MM.1S (cell line): Measurements from ENCODE around the gene DONSON.

Experiments used
- DNase-seq: peaks from one replicate; pipeline ENCODE4 v3.0.0-alpha.2; 2015
- H2AFZ ChIP-seq: fragments of 300-600 bp; sonication (generic); 2 replicates; pipeline ENCODE4 v1.6.0; 2016; ENCODE audit warnings: antibody characterized with exemption, low read length
- H3F3A ChIP-seq: fragments of 300-600 bp; sonication (generic); 2 replicates; pipeline ENCODE4 v1.6.1; 2016; ENCODE audit warnings: mild to moderate bottlenecking, antibody characterized with exemption, low read length, moderate library complexity, mixed read lengths; ENCODE audit not compliant: insufficient read depth
- H3K27ac ChIP-seq: fragments of 300-600 bp; sonication (generic); 2 replicates; pipeline ENCODE4 v1.5.1; 2016; ENCODE audit warnings: mild to moderate bottlenecking, low read length
- H3K27me3 ChIP-seq: fragments of 300-600 bp; sonication (generic); replicated peaks from 2 replicates; pipeline ENCODE4 v1.6.0; 2016; ENCODE audit warnings: low read length; ENCODE audit not compliant: insufficient read depth
- H3K36me3 ChIP-seq: fragments of 300-600 bp; sonication (generic); replicated peaks from 2 replicates; pipeline ENCODE4 v1.6.1; 2016; ENCODE audit warnings: mild to moderate bottlenecking, low read length, mixed read lengths; ENCODE audit not compliant: insufficient read depth
- H3K4me1 ChIP-seq: fragments of 300-600 bp; sonication (generic); 2 replicates; pipeline ENCODE4 v1.6.1; 2016; ENCODE audit warnings: low read length, mixed read lengths
- H3K4me2 ChIP-seq: fragments of 300-600 bp; sonication (generic); 2 replicates; pipeline ENCODE4 v1.6.0; 2016; ENCODE audit warnings: low read depth, low read length
- H3K4me3 ChIP-seq: fragments of 300-600 bp; sonication (generic); 2 replicates; pipeline ENCODE4 v1.5.1; 2016; ENCODE audit warnings: low read length, mixed read lengths
- H3K79me2 ChIP-seq: fragments of 300-600 bp; sonication (generic); 2 replicates; pipeline ENCODE4 v1.6.1; 2016; ENCODE audit warnings: mixed run types, low read length, mixed read lengths
- H3K9ac ChIP-seq: fragments of 300-600 bp; sonication (generic); 2 replicates; pipeline ENCODE4 v1.6.1; 2016; ENCODE audit warnings: low read length, mixed read lengths
- H3K9me2 ChIP-seq: fragments of 300-600 bp; sonication (generic); replicated peaks from 2 replicates; pipeline ENCODE4 v1.6.1; 2016; ENCODE audit warnings: mild to moderate bottlenecking, low read length, mixed read lengths; ENCODE audit not compliant: insufficient read depth
- H3K9me3 ChIP-seq: fragments of 300-600 bp; sonication (generic); replicated peaks from 2 replicates; pipeline ENCODE4 v1.6.1; 2016; ENCODE audit warnings: mild to moderate bottlenecking, low read length, mixed read lengths; ENCODE audit not compliant: insufficient read depth
- H4K20me1 ChIP-seq: fragments of 300-600 bp; sonication (generic); 2 replicates; pipeline ENCODE4 v1.6.1; 2016; ENCODE audit warnings: mild to moderate bottlenecking, low read length, moderate library complexity, mixed read lengths; ENCODE audit not compliant: insufficient read depth
- CTCF ChIP-seq: fragments of 300-600 bp; sonication (generic); IDR thresholded peaks from 2 replicates; pipeline ENCODE4 v1.5.1; 2016; ENCODE audit warnings: antibody characterized with exemption, low read length, mixed read lengths
- EZH2 ChIP-seq: fragments of 300-600 bp; sonication (generic); optimal IDR thresholded peaks from 2 replicates; pipeline ENCODE3; 2017; ENCODE audit warnings: low read depth, mild to moderate bottlenecking, antibody characterized with exemption, low read length, mixed read lengths
- EZH2phosphoT487 ChIP-seq: fragments of 300-600 bp; sonication (generic); IDR thresholded peaks from 2 replicates; pipeline ENCODE4 v1.6.1; 2018; ENCODE audit warnings: antibody characterized with exemption, low read length

DONSON gene

GRCh38 chr21:33561373-33561772 is 27.1 kb downstream of the DONSON start:
- Histone ChIP-seq H3K4me1 (no peaks in the 10 kb centered on the region), H3K4me2 (no peak overlapping the region), H3K9ac (no peak overlapping the region), H2AFZ (no peak overlapping the region), H3K9me2 (no peaks in the 10 kb centered on the region), H3K9me3 (no peaks in the 10 kb centered on the region), H3F3A (peaks cover 6% of the 10 kb centered on the region; the same call in 1 of the 2 replicates), H3K4me3 (no peak overlapping the region), H4K20me1 (peaks cover 28% of the 10 kb centered on the region), H3K79me2 (peaks cover 84% of the 10 kb centered on the region), H3K36me3 (peaks cover 60% of the 10 kb centered on the region), H3K27me3 (no peaks in the 10 kb centered on the region), H3K27ac (no peak overlapping the region)
- TF ChIP-seq CTCF (no peak), EZH2 (no peak), EZH2phosphoT487 (no peak)
- DNase-seq = no peak

DNA sequence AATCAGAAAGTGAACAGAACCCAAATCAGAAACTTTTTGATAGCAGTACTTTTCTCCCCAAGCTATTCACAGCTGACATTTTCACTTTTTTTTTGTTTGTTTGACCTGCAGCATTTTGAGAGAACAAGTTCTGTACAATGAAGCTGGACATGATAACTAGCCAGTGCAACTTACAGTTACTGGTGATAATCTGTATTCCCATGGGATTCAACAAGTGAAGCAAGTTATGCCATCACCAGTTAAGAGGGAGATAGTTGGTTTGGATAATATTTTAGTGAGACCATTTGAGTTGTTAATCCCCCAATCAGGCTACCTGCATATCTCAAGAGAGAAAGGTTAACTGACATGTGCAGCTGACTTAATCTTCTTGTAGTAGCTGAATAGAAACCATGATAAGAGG is 27.5 kb downstream of the DONSON start:
- Histone ChIP-seq H3K4me2 (no peak overlapping the region), H3K9ac (no peak overlapping the region), H2AFZ (no peak overlapping the region), H3K79me2 (peaks cover 88% of the 10 kb centered on the region), H3K9me3 (no peaks in the 10 kb centered on the region), H3K27me3 (no peaks in the 10 kb centered on the region), H4K20me1 (peaks cover 31% of the 10 kb centered on the region), H3K4me1 (no peaks in the 10 kb centered on the region), H3K36me3 (peaks cover 62% of the 10 kb centered on the region), H3F3A (peaks cover 6% of the 10 kb centered on the region; the same call in 1 of the 2 replicates), H3K27ac (no peak overlapping the region), H3K9me2 (no peaks in the 10 kb centered on the region), H3K4me3 (no peak overlapping the region)
- no peak for DNase-seq
- TF ChIP-seq EZH2phosphoT487 = no peak
- no peak for TF ChIP-seq EZH2
- no peak for TF ChIP-seq CTCF

GRCh38 chr21:33559813-33560212 is 28.7 kb downstream of the DONSON start:
- Histone ChIP-seq H3K9ac (no peak overlapping the region), H3K4me3 (no peak overlapping the region), H3F3A (peaks cover 6% of the 10 kb centered on the region; the same call in 1 of the 2 replicates), H3K9me3 (no peaks in the 10 kb centered on the region), H3K36me3 (peaks cover 68% of the 10 kb centered on the region), H3K27me3 (no peaks in the 10 kb centered on the region), H3K27ac (no peak overlapping the region), H4K20me1 (peaks cover 39% of the 10 kb centered on the region), H3K79me2 (peaks cover 92% of the 10 kb centered on the region), H3K4me2 (no peak overlapping the region), H3K9me2 (no peaks in the 10 kb centered on the region), H2AFZ (no peak overlapping the region), H3K4me1 (no peaks in the 10 kb centered on the region)
- no peak for TF ChIP-seq EZH2phosphoT487
- TF ChIP-seq CTCF = no peak
- TF ChIP-seq EZH2 = no peak
- DNase-seq = no peak
